GM12878 (cell line): ENCODE results near the gene NDUFA7. TPM values are rescaled to one million over a fixed set of nuclear protein-coding genes. Genes with fewer than 3 reads are reported as not detected.

Experiments used
- ATAC-seq: fragments of 200-7000 bp; cut with Tn5 transposase; 3 replicates; pipeline ENCODE4 v1.9.1; 2020; ENCODE audit warnings: mild to moderate bottlenecking, moderate library complexity
- BruUV-seq: library from RNA; stranded (reverse); fragments of 400-500 nt; replicated peaks from 2 replicates; lab custom pipeline; 2021; lab: Mats Ljungman, UMichigan
- CTCF ChIA-PET: fragments of 300-600 bp; sonication (Branson Sonifier 250); formaldehyde crosslinking; extraction: SDS; loops from one replicate; lab custom pipeline; 2021; ENCODE audit warnings: inconsistent platforms; lab: Yijun Ruan, JAX
- POLR2A ChIA-PET: fragments of 350-600 bp; formaldehyde crosslinking; extraction: SDS; loops from one replicate; lab custom pipeline; 2021; ENCODE audit warnings: inconsistent platforms; lab: Charles Lee
- RAD21 ChIA-PET: fragments of 300-600 bp; sonication (Branson Sonifier 250); formaldehyde crosslinking; loops from one replicate; lab custom pipeline; 2023; ENCODE audit warnings: antibody characterized with exemption; ENCODE audit not compliant: unreplicated experiment; lab: Charles Lee
- SMC1A ChIA-PET: fragments of 300-600 bp; sonication (Branson Sonifier 250); formaldehyde crosslinking; loops from one replicate; lab custom pipeline; 2023; ENCODE audit not compliant: unreplicated experiment, uncharacterized antibody; lab: Charles Lee
- DNase-seq: peaks from one replicate; pipeline ENCODE4 v3.0.0-alpha.2; 2011; ENCODE audit warnings: low read depth, low spot score
- FAIRE-seq: peaks from 3 replicates; lab custom pipeline; 2011; peaks lifted over from hg19 to GRCh38; lab: Jason Lieb, UNC
- H2AFZ ChIP-seq: 2 replicates; pipeline ENCODE4 v1.6.0; 2011; ENCODE audit warnings: low read depth, low read length, control low read depth; ENCODE audit not compliant: control insufficient read depth
- H3K27ac ChIP-seq: 2 replicates; pipeline ENCODE4 v1.5.1; 2011; ENCODE audit warnings: control low read depth; ENCODE audit not compliant: control insufficient read depth, insufficient read depth
- H3K27me3 ChIP-seq, 2 experiments: replicated peaks in 1 of 2; 2 replicates each; pipeline versions ENCODE4 v1.6.0 to v1.6.1; 2011; ENCODE audit warnings: low read length in 1 of 2; ENCODE audit not compliant: control insufficient read depth in 2 of 2, insufficient read depth in 2 of 2
- H3K36me3 ChIP-seq, 2 experiments: 2 replicates each; pipeline ENCODE4 v1.5.1; 2011; ENCODE audit warnings: low read length in 1 of 2; ENCODE audit not compliant: control insufficient read depth in 2 of 2, insufficient read depth in 2 of 2
- H3K4me1 ChIP-seq: 2 replicates; pipeline ENCODE4 v1.6.1; 2011; ENCODE audit warnings: mild to moderate bottlenecking, low read length, moderate library complexity, mixed read lengths; ENCODE audit not compliant: control insufficient read depth, insufficient read depth
- H3K4me2 ChIP-seq: 2 replicates; pipeline ENCODE4 v1.6.0; 2011; ENCODE audit warnings: control low read depth; ENCODE audit not compliant: control insufficient read depth, insufficient read depth
- H3K4me3 ChIP-seq: fragments of 200-600 bp; sonication (generic); 2 replicates; pipeline ENCODE4 v1.5.1; 2016
- H3K79me2 ChIP-seq: 2 replicates; pipeline ENCODE4 v1.6.0; 2011; ENCODE audit warnings: low read length; ENCODE audit not compliant: control insufficient read depth, insufficient read depth
- H3K9ac ChIP-seq: 2 replicates; pipeline ENCODE4 v1.8.0; 2011; ENCODE audit warnings: low read length, control low read depth, mixed read lengths; ENCODE audit not compliant: control insufficient read depth, insufficient read depth
- H3K9me3 ChIP-seq: replicated peaks from 3 replicates; pipeline ENCODE4 v1.5.1; 2011; ENCODE audit warnings: mild to moderate bottlenecking, low read length; ENCODE audit not compliant: control insufficient read depth, insufficient read depth
- H4K20me1 ChIP-seq: 2 replicates; pipeline ENCODE4 v1.6.0; 2011; ENCODE audit not compliant: control insufficient read depth, insufficient read depth
- CHD2 ChIP-seq: IDR thresholded peaks from 2 replicates; pipeline ENCODE4 v1.6.1; 2011; ENCODE audit warnings: low read depth, low read length, improper control_type of control experiment, borderline replicate concordance
- E2F8 ChIP-seq: fragments of 450-650 bp; IDR thresholded peaks from 2 replicates; pipeline ENCODE4 v1.6.1; 2018; ENCODE audit warnings: mild to moderate bottlenecking, low read depth, moderate library complexity; ENCODE audit not compliant: partially characterized antibody
- MEF2A ChIP-seq: IDR thresholded peaks from 2 replicates; pipeline ENCODE4 v1.6.1; 2011; ENCODE audit warnings: low read depth, mild to moderate bottlenecking, low read length, moderate library complexity; ENCODE audit not compliant: insufficient read depth
- MEF2B ChIP-seq: fragments of 450-650 bp; IDR thresholded peaks from 2 replicates; pipeline ENCODE4 v1.6.1; 2018; ENCODE audit warnings: mild to moderate bottlenecking, moderate library complexity; ENCODE audit not compliant: partially characterized antibody, poor library complexity, severe bottlenecking
- POLR2A ChIP-seq: IDR thresholded peaks from 2 replicates; pipeline ENCODE4 v1.6.1; 2011; ENCODE audit warnings: low read depth, mild to moderate bottlenecking, low read length
- WGBS: methylation state at CpG from one replicate; pipeline ENCODE4 v1.1.6; 2016; ENCODE audit warnings: low lambda C conversion rate; ENCODE audit not compliant: insufficient replicate concordance, insufficient coverage; ENCODE audit errors: missing lambda C conversion rate; 5-methylcytosine and 5-hydroxymethylcytosine counted together
- in situ Hi-C: fragments of 300-500 bp; cut with MboI; formaldehyde crosslinking; loops from 9 replicates; pipeline ENCODE4 v1.14.3; 2018; ENCODE audit warnings: mixed read lengths
- intact Hi-C: fragments of 100-400 bp; cut with micrococcal nuclease; formaldehyde crosslinking; loops from one replicate; pipeline ENCODE4 v1.14.2; 2022; ENCODE audit not compliant: unreplicated experiment
- polyA plus RNA-seq, 11 experiments: library from polyadenylated mRNA; depleted of rRNA in 4 of 11; unstranded in 6 of 11; stranded (reverse) in 5 of 11; fragments of >200 nt; fragmentation: Nextera tagmentation in 4 of 11; fragmentation: Illumina TruSeq in 1 of 11; extraction: Ambion mirVana in 4 of 11; extraction: Trizol in 1 of 11; gene quantifications; 1 replicate in 1 of 11; 2 replicates in 10 of 11; pipeline versions ENCODE4 v1.2.1 to v1.2.3, GENCODE V29; 2011 to 2016; ENCODE audit warnings: inconsistent platforms in 2 of 11, missing spikeins in 2 of 11, low read depth in 1 of 11
- total RNA-seq, 4 experiments: library from RNA; depleted of rRNA in 3 of 4; stranded (reverse); fragments of >200 nt in 3 of 4; fragmentation: Illumina TruSeq in 1 of 4; extraction: Trizol in 1 of 4; gene quantifications; 2 replicates each; pipeline versions ENCODE4 v1.2.1 to v1.2.3, GENCODE V29; 2013 to 2021

Gene NDUFA7
- total and polyA plus RNA-seq, 10 of the 15 experiments (the other 5 are each of a cell fraction or from before 2014, with no cell fraction given), result 79.0 to 360 (median 174) TPM

- RAD21 ChIA-PET, result no interaction called here
- FAIRE-seq, result no peak
- Histone ChIP-seq H3K79me2 (no peaks in the 10 kb centered on the region), H3K4me1 (peaks cover 2% of the 10 kb centered on the region; the same call in 1 of the 2 replicates), H3K27ac (no peak overlapping the region), H3K4me3 (no peak overlapping the region), H3K36me3 (no peaks in the 10 kb centered on the region), H3K27me3 (peaks cover 2 to 5% of the 10 kb centered on the region in 2 experiments; a peak in 3 of 4 replicates), H2AFZ (no peak overlapping the region), H3K9ac (no peak overlapping the region), H3K9me3 (no peaks in the 10 kb centered on the region), H4K20me1 (no peaks in the 10 kb centered on the region), H3K4me2 (no peak overlapping the region)
- ATAC-seq, result no peak
- POLR2A ChIA-PET, result no interaction called here
- intact Hi-C loops, result no loop called here
- BruUV-seq, result no TSS peak
- SMC1A ChIA-PET, result no interaction called here
- TF ChIP-seq CHD2, result no peak
- TF ChIP-seq POLR2A, result no peak
- no peak for TF ChIP-seq MEF2A
- TF ChIP-seq E2F8, result no peak
- no peak for TF ChIP-seq MEF2B
- WGBS, result 24% methylated on average over 7 of the region's 8 CpGs
- CTCF ChIA-PET, result interaction anchor here (0.9 kb wide), 1 partner anchor 14 kb away, joined by 3 read pairs; no protein-coding TSS in a partner anchor
- in situ Hi-C loops, result no loop called here
- DNase-seq, result no peak
These were observed 15.5 kb upstream of the NDUFA7 start for GRCh38 chr19:8336660-8337059.
